H9 (cell line): ENCODE results near the gene PEAK3. TPM values are rescaled to one million over a fixed set of nuclear protein-coding genes. Genes with fewer than 3 reads are reported as not detected.

ENCODE experiments used
- DNase-seq: peaks from one replicate; pipeline ENCODE4 v3.0.0-alpha.2; 2017
- H2AFZ ChIP-seq: one replicate; pipeline ENCODE4 v1.6.1; 2013; ENCODE audit warnings: mild to moderate bottlenecking, low read length, control low read depth, moderate library complexity
- H2AK5ac ChIP-seq: 2 replicates; pipeline ENCODE4 v1.6.1; 2013; ENCODE audit warnings: low read length, control low read depth, mixed read lengths; ENCODE audit not compliant: insufficient read length
- H2BK120ac ChIP-seq: one replicate; pipeline ENCODE4 v1.6.1; 2013; ENCODE audit warnings: low read depth, mild to moderate bottlenecking, low read length, control low read depth, inconsistent platforms; ENCODE audit not compliant: poor library complexity, severe bottlenecking
- H2BK12ac ChIP-seq: 2 replicates; pipeline ENCODE4 v1.6.1; 2013; ENCODE audit warnings: low read length, control low read depth, mixed read lengths, low read depth; ENCODE audit not compliant: insufficient read length
- H2BK15ac ChIP-seq: 2 replicates; pipeline ENCODE4 v1.6.1; 2013; ENCODE audit warnings: low read depth, low read length, control low read depth
- H2BK20ac ChIP-seq: one replicate; pipeline ENCODE4 v1.6.1; 2013; ENCODE audit warnings: low read depth, mild to moderate bottlenecking, low read length, control low read depth, inconsistent platforms; ENCODE audit not compliant: poor library complexity, severe bottlenecking
- H2BK5ac ChIP-seq: 2 replicates; pipeline ENCODE4 v1.6.1; 2013; ENCODE audit warnings: low read length, control low read depth, mixed read lengths; ENCODE audit not compliant: insufficient read length
- H3K14ac ChIP-seq: 2 replicates; pipeline ENCODE4 v1.6.1; 2013; ENCODE audit warnings: low read length, control low read depth; ENCODE audit not compliant: insufficient read depth
- H3K18ac ChIP-seq: 2 replicates; pipeline ENCODE4 v1.6.1; 2013; ENCODE audit warnings: low read depth, mild to moderate bottlenecking, mixed read lengths, low read length, control low read depth; ENCODE audit not compliant: insufficient read length
- H3K23ac ChIP-seq: 2 replicates; pipeline ENCODE4 v1.6.1; 2013; ENCODE audit warnings: low read length, control low read depth, mixed read lengths, low read depth; ENCODE audit not compliant: insufficient read length
- H3K23me2 ChIP-seq: 2 replicates; pipeline ENCODE4 v1.6.1; 2013; ENCODE audit warnings: low read depth, mild to moderate bottlenecking, mixed read lengths, low read length, control low read depth; ENCODE audit not compliant: insufficient read length, poor library complexity, severe bottlenecking
- H3K27ac ChIP-seq: 2 replicates; pipeline ENCODE4 v1.5.1; 2013; ENCODE audit warnings: low read length, control low read depth, mixed read lengths, low read depth; ENCODE audit not compliant: insufficient read length
- H3K27me3 ChIP-seq: 2 replicates; pipeline ENCODE4 v1.6.1; 2013; ENCODE audit warnings: low read length, control low read depth, inconsistent platforms; ENCODE audit not compliant: insufficient read depth
- H3K4ac ChIP-seq: 2 replicates; pipeline ENCODE4 v1.6.1; 2013; ENCODE audit warnings: low read depth, mild to moderate bottlenecking, control low read depth, inconsistent platforms, low read length, moderate library complexity
- H3K4me1 ChIP-seq: 2 replicates; pipeline ENCODE4 v1.6.1; 2013; ENCODE audit warnings: low read length, control low read depth, inconsistent platforms; ENCODE audit not compliant: insufficient read depth
- H3K4me2 ChIP-seq: 2 replicates; pipeline ENCODE4 v1.6.1; 2013; ENCODE audit warnings: low read length, control low read depth, mixed read lengths; ENCODE audit not compliant: insufficient read length, insufficient read depth
- H3K56ac ChIP-seq: 2 replicates; pipeline ENCODE4 v1.6.1; 2013; ENCODE audit warnings: low read depth, mild to moderate bottlenecking, mixed read lengths, low read length, control low read depth; ENCODE audit not compliant: insufficient read length
- H3K79me1 ChIP-seq: 2 replicates; pipeline ENCODE4 v1.6.1; 2013; ENCODE audit warnings: low read depth, mild to moderate bottlenecking, moderate library complexity, low read length, control low read depth, inconsistent platforms; ENCODE audit not compliant: insufficient read depth, poor library complexity, severe bottlenecking
- H3K79me2 ChIP-seq: 2 replicates; pipeline ENCODE4 v1.6.1; 2013; ENCODE audit warnings: low read length, control low read depth, inconsistent platforms; ENCODE audit not compliant: insufficient read depth
- H3K9ac ChIP-seq: 2 replicates; pipeline ENCODE4 v1.6.1; 2013; ENCODE audit warnings: low read length, control low read depth, mixed read lengths; ENCODE audit not compliant: insufficient read length; ENCODE audit errors: extremely low read depth
- H3K9me3 ChIP-seq: one replicate; pipeline ENCODE4 v1.6.1; 2013; ENCODE audit warnings: low read depth, low read length, inconsistent platforms; ENCODE audit not compliant: control insufficient read depth
- H3T11ph ChIP-seq: one replicate; pipeline ENCODE4 v1.6.1; 2013; ENCODE audit warnings: mild to moderate bottlenecking, low read length, control low read depth, inconsistent platforms
- H4K20me1 ChIP-seq: one replicate; pipeline ENCODE4 v1.6.1; 2013; ENCODE audit not compliant: control insufficient read depth, insufficient read length, insufficient read depth
- H4K5ac ChIP-seq: 2 replicates; pipeline ENCODE4 v1.6.1; 2013; ENCODE audit warnings: low read depth, mild to moderate bottlenecking, mixed read lengths, low read length, control low read depth; ENCODE audit not compliant: insufficient read length
- H4K8ac ChIP-seq: replicated peaks from 2 replicates; pipeline ENCODE4 v1.6.1; 2013; ENCODE audit warnings: low read length, control low read depth, mixed read lengths, low read depth; ENCODE audit not compliant: insufficient read length
- H4K91ac ChIP-seq: 2 replicates; pipeline ENCODE4 v1.6.1; 2013; ENCODE audit warnings: low read depth, mild to moderate bottlenecking, moderate library complexity, mixed read lengths, low read length, control low read depth; ENCODE audit not compliant: insufficient read length
- H3K27ac Mint-ChIP-seq, 3 experiments: 2 replicates in 2 of 3; 3 replicates in 1 of 3; pipeline ENCODE4 v1.8.0; 2020 to 2021; ENCODE audit warnings: mixed read lengths in 3 of 3, mild to moderate bottlenecking in 1 of 3, moderate library complexity in 1 of 3
- H3K27me3 Mint-ChIP-seq: 2 replicates; pipeline ENCODE4 v1.8.0; 2021; ENCODE audit warnings: low read depth, mild to moderate bottlenecking, moderate library complexity, mixed read lengths
- H3K36me3 Mint-ChIP-seq, 3 experiments: 2 replicates in 2 of 3; 3 replicates in 1 of 3; pipeline ENCODE4 v1.8.0; 2020 to 2021; ENCODE audit warnings: low read depth in 3 of 3, mixed read lengths in 3 of 3; ENCODE audit not compliant: insufficient read depth in 1 of 3
- H3K4me1 Mint-ChIP-seq, 2 experiments: 2 replicates each; pipeline ENCODE4 v1.8.0; 2020; ENCODE audit warnings: mixed read lengths in 2 of 2
- H3K4me3 Mint-ChIP-seq, 2 experiments: 2 replicates in 1 of 2; 3 replicates in 1 of 2; pipeline ENCODE4 v1.8.0; 2020 to 2021; ENCODE audit warnings: mild to moderate bottlenecking in 2 of 2, mixed read lengths in 2 of 2, moderate library complexity in 1 of 2
- H3K9me3 Mint-ChIP-seq, 2 experiments: 2 replicates in 1 of 2; 3 replicates in 1 of 2; pipeline ENCODE4 v1.8.0; 2020; ENCODE audit warnings: mild to moderate bottlenecking in 2 of 2, mixed read lengths in 2 of 2, moderate library complexity in 1 of 2
- CTCF ChIP-seq: fragments of 200-600 bp; sonication (generic); conservative IDR thresholded peaks from 3 replicates; pipeline ENCODE4 v1.8.0; 2021; ENCODE audit warnings: antibody characterized with exemption, mild to moderate bottlenecking
- WGBS: extraction: QIAGEN DNeasy Blood & Tissue Kit; methylation state at CpG from one replicate; pipeline ENCODE4 v1.1.7; 2013; ENCODE audit warnings: missing lambda C conversion rate, low lambda C conversion rate, mixed read lengths; ENCODE audit not compliant: insufficient read length; ENCODE audit errors: extremely low coverage; 5-methylcytosine and 5-hydroxymethylcytosine counted together
- total RNA-seq: library from RNA; stranded (reverse); gene quantifications from 2 replicates; pipeline ENCODE4 v1.2.1, GENCODE V29; 2021

Gene PEAK3
- total RNA-seq, 1 experiment from 2014 or later = not detected

DNA sequence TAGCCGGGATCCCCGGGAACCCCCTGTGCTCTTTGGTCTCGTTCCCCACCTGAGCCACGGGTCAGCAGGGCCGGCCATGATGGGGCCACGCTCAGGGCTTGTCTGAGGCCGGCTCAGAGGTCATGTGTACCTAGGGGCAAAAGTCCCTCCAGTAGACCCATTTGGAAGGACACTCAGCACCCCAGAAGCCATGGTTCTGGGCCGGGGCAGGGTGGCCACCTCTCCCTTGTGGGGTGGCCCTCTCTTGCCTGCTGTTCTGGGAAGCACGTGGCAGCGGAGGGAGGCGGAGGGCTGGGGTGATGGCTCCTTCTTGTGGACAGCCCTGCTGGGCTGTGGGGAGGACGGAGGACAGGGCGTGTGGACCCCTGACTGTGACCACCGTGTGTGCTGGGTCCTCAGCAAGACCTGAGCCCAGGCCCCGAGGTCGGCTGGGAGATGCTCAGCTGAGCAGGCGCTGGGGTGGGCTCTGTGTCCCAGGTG is 6.4 kb upstream of the PEAK3 start:
- H4K8ac ChIP-seq = no peak overlapping the region
- no peak overlapping the region for H2BK15ac ChIP-seq
- peaks cover 35% of the 10 kb centered on the region; the same call in 1 of the 2 replicates for H3K27me3 ChIP-seq
- no peaks in the 10 kb centered on the region for H3K9me3 ChIP-seq
- peaks cover 89% of the 10 kb centered on the region for H3K27me3 Mint-ChIP-seq
- no peak for TF ChIP-seq CTCF
- H2BK12ac ChIP-seq = no peak overlapping the region
- no peak overlapping the region for H3K27ac Mint-ChIP-seq
- H2BK120ac ChIP-seq = no peak overlapping the region
- no peak overlapping the region for H3K9ac ChIP-seq
- peaks cover 0 to 7% (median 4%) of the 10 kb centered on the region in 3 experiments; a peak in 3 of 7 replicates for H3K36me3 Mint-ChIP-seq
- H3K79me2 ChIP-seq = no peaks in the 10 kb centered on the region
- H3K4me1 Mint-ChIP-seq = peaks cover 7 to 13% of the 10 kb centered on the region in 2 experiments; a peak in 3 of 4 replicates
- H2BK5ac ChIP-seq = no peak overlapping the region
- no peak overlapping the region for H4K5ac ChIP-seq
- no peaks in the 10 kb centered on the region for H4K20me1 ChIP-seq
- H3K14ac ChIP-seq = no peak overlapping the region
- no peak overlapping the region for H3K4me2 ChIP-seq
- no peak overlapping the region for H3K27ac ChIP-seq
- no CpG with 5 or more reads among the region's 17 CpGs for WGBS
- H3K23ac ChIP-seq = no peak overlapping the region
- H3K4me1 ChIP-seq = no peaks in the 10 kb centered on the region
- H2BK20ac ChIP-seq = no peak overlapping the region
- no peaks in the 10 kb centered on the region for H3K23me2 ChIP-seq
- no peak overlapping the region for H2AFZ ChIP-seq
- no peak overlapping the region for H3K56ac ChIP-seq
- peak overlapping the region in 1 of 2 experiments; percentile 31; a peak in 1 of 5 replicates for H3K4me3 Mint-ChIP-seq
- H3K18ac ChIP-seq = no peak overlapping the region
- peaks cover 5 to 6% of the 10 kb centered on the region in 2 experiments; a peak in 3 of 5 replicates for H3K9me3 Mint-ChIP-seq
- H3K4ac ChIP-seq = no peak overlapping the region
- H3K79me1 ChIP-seq = no peaks in the 10 kb centered on the region
- H2AK5ac ChIP-seq = no peak overlapping the region
- H4K91ac ChIP-seq = no peak overlapping the region
- H3T11ph ChIP-seq = no peak overlapping the region
- DNase-seq = no peak
